ENCODE data around the gene SLC44A1.

DNA sequence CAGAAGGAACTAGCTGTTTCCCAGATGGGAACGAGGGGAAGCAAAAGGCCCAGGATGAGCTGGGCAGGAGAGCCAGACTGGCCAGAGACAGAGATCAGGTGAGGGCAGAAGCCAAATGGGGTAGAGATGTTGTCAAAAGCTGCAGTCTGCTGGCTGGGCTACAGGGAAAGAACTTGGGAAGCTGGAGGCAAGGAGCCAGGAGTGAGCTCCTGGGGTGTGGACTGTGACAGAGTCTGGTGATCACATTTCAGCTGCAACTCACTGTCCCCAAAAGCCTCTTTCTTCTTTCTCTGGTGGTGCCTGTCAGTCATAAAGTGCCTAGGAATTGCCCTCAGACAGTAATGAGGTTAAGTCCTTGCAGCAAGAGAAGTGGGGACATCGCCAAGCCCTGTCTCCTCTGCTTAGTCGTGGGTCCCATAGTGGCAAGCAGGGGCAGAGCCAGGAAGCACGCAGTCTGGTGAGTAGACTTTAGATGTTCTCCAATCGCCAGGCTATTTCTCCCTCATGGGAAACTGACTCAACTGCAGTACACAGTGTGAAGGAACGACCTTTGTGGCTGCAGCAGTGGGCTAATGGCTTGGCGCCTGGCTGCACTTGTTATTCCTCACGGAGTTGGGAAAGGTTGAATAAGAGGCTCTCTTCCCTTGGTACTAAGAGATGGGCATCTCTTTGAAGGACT, 200.9 kb downstream of the SLC44A1 start:
- TF ChIP-seq POLR2AphosphoS5 (IDR thresholded peaks at IDR 0.05): no peak
- no peak for TF ChIP-seq CTCF (IDR thresholded peaks at IDR 0.05)

All from esophagus muscularis mucosa (tissue), 3 donors.